NCI-H2227 (cell line): ENCODE data around the gene LHPP.
"Not testable (repeated sequence)": the region's sequence is repeated elsewhere in the genome, so short reads cannot be mapped to it uniquely, and the experiment has no call there.

Experiments
- DNase-seq: peaks from one replicate; lab custom pipeline; 2025; ENCODE audit not compliant: unreplicated experiment; lab: John Stamatoyannopoulos, UW

The LHPP gene

GRCh38 chr10:124602646-124603365 lies 141.2 kb downstream of the LHPP start:
- no peak for DNase-seq

DNA sequence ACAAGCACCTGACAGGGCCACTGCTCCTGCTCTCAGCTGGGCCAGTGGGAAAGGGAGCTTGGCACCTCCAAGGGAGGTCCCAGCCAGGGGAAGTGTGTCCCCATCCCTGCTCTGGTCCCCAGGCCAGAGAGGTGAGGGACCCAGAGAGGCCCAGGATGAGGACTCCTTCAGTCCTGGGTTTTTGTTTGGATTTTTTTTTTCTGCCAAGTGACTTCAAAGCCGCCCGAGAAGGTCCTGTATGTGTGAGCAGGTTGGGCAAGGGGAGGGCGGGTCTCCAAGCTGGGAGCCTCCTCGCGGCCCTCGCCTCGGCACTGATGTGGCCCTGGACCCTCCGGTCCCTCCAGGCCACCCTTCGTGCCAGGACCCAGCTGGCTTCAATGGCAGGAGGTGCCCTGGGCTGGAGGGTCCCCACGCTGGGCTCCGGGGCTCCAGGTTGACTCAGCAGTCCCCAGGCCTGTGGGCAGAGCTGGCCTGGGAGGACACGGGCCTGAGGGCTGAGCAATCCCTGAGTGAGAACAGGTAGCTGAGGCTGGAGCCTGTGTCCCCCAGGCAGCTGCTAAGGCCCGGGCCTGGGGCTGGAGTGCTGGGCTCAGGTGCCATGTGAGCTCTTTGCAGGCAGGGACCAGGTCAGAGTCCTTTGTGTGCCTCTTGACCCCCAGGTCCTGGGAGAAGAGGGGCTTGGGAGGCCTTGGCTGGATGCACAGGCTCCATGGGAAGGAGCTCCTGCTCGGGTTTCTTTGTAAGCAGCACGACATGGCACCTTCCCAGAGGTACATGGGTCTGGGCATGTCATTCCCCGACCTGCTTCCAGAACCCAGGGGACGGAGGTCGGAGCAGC lies 142.0 kb downstream of the LHPP start:
- DNase-seq = no peak

- no peak for DNase-seq
These were observed 142.8 kb downstream of the LHPP start for GRCh38 chr10:124604214-124605000.

- no peak for DNase-seq
These were observed 143.4 kb downstream of the LHPP start for GRCh38 chr10:124605001-124605370.

DNA sequence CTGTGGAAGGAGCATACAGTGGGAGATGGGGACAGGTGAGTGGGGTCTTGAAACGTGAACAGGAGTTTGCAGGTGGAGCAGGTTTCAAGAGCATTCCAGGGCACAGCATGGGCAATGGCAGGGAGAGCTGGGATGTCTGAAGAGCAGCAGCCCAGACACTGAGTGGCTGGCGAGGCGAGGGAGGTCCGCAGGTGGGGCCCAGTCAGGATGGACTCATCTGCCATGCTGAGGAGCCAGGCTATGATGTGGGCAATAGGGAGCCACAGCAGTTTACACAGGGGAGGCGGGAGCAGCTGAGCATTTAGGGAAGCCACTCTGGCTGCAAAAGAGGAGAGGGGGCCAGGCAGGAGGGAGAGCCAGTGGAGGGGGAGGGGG lies 143.8 kb downstream of the LHPP start:
- DNase-seq = no peak

- DNase-seq = no peak
These were observed 144.5 kb downstream of the LHPP start for GRCh38 chr10:124605856-124606812.

GRCh38 chr10:124606822-124607221 lies 145.2 kb downstream of the LHPP start:
- DNase-seq = no peak

DNA sequence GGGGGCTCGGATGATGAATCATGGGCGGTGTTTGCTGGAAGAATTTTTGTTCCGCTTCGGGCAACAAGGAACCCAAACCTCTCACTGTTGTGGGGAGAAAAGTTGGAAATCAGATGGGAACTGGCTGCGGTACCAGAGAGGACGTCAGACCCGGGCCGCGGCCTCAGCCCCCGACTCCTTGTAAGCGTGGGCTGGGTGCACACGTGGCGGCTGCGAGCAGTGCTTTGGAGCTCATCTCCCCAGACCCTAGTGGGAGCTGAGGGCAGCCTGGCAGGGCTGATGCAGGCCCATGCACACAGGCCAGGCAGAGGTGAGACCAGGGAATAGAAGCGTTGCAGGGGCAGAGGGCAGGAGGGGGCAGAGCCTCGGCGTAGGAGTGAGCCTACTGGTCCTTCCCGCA lies 146.1 kb downstream of the LHPP start:
- DNase-seq = no peak

GRCh38 chr10:124608093-124608721 lies 146.6 kb downstream of the LHPP start:
- no peak for DNase-seq

DNA sequence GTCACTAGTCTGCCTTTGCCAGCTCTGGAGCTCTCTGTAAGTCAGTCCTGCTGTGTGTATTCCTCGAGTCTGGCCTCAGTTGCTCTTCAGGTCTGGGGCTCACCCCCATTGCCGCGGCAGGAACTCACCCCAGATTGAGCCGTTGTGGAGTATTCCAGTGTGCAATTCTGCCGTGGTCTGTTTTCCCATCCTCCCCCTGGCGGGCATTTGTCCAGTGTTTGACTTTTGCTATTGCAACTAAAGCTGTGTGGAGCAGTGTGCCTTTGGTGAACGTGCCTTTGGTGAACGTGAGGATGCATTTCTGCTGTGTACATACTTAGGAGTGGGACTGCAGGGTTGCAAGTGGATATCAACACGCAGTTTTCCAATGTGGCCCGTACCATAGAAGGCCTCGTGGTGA lies 148.1 kb downstream of the LHPP start:
- DNase-seq = no peak

GRCh38 chr10:124610186-124610585 lies 148.6 kb downstream of the LHPP start:
- DNase-seq = not testable (repeated sequence)

- DNase-seq = not testable (repeated sequence)
These were observed 149.2 kb downstream of the LHPP start for GRCh38 chr10:124610851-124611250.

DNA sequence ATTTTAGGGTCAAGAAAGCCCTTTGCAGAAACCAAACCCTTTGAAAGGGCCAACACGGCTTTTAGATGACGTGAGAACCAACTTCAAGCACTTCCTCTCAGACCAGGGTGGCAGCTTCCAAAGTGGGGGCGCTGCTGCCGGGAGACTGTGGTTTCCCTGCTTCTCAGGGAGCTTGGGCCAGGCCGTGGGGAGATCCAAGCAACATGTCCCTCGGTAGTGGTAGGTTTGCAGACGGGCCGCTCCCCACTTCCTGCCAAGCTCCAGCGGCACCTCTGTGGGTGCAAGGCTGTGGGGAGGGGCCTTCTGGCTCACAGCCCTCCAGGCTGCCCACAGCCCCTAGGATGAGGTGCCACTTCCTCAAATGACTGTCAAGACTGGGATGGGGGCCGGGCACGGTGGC lies 150.1 kb downstream of the LHPP start:
- no peak for DNase-seq

- DNase-seq = no peak
These were observed 151.2 kb downstream of the LHPP start for GRCh38 chr10:124612611-124613498.

- DNase-seq = no peak
These were observed 152.5 kb downstream of the LHPP start for GRCh38 chr10:124614003-124614659.

- DNase-seq = no peak
These were observed 153.6 kb downstream of the LHPP start for GRCh38 chr10:124615259-124615658.

DNA sequence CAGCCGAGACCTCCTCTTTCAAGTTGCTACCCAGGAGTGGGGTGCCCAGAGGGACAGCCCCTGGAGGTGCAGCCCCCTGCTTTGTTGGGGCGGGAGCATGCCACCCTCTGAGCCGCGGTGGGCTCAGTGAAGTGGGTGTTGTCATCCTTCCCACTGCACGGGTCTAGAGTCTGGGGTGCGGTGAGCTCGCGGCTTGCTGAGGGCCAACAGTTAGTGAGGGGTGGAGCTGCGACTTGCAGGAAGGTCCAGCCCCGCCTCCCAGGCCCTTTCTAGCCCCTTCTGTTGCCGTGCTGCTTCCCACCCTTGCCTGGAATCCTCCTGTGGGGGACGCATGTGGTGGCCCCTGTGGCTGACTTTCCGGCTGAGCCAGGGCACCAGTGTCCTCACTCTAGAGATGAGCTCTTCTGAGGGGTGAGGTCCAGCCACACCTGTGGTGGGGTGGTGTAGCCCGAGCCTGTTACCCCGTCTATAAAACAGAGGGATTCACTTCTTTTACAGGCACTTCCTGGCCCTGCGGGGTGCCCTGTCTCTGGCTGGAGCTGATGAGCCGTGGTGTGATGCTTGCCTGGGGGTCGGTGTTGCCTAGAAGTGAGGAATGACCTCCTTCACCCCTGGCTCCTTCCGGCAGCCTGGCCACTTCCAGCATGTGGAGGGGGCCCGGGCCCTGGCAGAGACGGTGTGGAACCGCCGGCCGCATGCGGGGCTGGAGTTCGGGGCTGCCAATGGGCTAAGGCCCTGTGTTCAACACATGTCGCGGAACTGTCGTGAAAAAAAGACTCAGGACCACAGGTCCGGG lies 154.6 kb downstream of the LHPP start:
- no peak for DNase-seq

DNA sequence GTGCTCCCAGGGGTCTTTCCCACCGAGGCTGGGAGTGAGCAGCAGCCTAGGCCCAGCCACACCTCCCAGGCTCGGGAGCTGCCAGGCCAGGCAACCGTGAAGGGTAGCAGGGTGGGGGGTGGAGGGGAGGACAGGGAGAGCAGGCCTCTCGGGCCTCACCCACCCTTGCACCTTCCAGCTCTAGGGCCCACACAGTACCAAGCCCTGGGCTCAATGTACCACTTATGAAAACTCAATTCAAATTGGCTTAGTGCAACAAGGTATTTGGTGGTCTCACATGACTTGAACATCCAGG lies 155.2 kb downstream of the LHPP start:
- DNase-seq = no peak
